IPS-NIHi7 (cell line): Measurements from ENCODE around the gene SLC39A6.
"Not testable (repeated sequence)": the region's sequence is repeated elsewhere in the genome, so short reads cannot be mapped to it uniquely, and the experiment has no call there.

Source experiments
- DNase-seq: peaks from one replicate; pipeline ENCODE4 v3.0.0; 2012; ENCODE audit warnings: mixed read lengths; ENCODE audit errors: extremely low spot score

Gene SLC39A6

DNA sequence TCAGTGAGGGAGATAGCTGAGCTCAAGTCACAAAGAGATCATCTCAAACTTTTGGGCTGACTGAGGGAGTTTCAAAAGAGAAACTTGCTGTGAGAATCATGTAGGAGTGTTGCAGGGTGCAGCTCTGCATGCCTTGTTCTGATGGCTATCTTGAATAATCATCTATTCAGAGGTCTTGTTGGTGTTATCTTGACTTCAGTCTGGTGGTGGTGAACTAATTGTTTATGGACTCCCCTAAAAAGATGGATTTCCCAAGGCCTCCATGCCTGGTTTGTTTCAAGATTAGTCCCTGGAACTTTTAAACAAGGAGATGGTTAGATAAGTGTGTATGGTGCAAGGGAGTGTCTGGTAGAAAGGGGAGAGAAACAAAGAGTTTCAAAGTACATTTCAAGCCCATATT, 29.8 kb downstream of the SLC39A6 start:
- no peak for DNase-seq

DNA sequence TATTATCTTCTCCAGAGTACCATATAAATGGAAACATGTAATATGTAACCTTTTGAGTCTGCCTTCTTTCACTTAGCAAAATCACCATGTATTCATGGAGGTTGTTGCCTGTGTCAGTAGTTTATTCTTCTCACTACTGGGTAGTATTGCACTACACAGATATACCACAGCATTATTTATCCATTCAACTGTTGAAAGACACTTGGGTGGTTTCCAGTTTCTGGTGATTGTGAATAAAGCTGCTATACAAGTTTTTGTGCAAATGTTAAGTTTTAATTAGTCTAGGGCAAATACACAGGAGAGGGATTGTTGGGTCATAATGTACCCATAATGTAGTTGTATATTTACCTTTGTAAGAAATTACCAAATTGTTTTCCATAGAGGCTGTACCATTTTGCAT, 32.2 kb downstream of the SLC39A6 start:
- DNase-seq = no peak

DNA sequence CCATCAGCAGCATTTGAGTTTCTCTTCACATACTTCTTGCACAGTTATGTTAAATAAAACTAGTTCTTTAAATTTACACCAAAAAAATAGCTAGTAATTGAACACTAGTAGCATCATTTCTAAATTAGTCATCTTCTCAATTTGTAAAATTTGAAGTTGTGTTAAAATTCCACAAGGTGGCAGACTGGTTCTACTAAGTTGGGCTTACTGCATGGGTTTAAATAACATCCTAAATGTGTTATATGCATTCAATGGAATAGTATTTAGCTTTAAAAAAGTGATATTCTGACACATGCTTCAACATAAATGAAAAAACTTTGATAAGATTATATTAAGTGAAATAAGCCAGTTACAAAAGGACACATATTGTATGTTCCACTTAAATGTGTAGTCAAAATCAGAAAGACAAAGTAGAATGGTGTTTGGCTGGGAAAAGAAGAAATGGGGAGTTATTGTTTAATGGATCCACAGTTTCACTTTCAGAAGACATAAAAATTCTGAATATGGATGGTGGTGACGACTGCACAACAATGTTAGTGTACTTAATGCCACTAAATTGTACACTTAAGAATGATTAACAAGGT, 33.1 kb downstream of the SLC39A6 start:
- DNase-seq = peak; percentile 23

DNA sequence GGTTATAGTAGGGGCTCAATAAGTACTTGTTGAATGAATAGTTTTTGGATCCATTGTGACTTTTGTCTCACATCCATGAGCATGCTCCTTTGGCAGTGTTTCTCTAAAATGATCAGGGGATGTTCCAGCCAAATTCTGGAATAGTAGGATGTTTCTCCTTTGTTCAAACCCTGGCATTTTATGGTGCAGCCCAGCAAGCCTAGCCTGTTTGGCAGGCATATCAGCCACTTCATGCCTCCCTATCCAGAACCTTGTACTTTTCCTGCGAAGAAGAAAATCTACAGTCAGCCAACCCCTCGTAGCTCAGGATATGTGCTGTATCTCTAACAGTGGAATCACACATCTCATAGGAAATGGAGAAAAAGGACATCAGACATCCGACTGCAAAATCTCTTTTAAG, 34.7 kb downstream of the SLC39A6 start:
- DNase-seq = no peak

DNA sequence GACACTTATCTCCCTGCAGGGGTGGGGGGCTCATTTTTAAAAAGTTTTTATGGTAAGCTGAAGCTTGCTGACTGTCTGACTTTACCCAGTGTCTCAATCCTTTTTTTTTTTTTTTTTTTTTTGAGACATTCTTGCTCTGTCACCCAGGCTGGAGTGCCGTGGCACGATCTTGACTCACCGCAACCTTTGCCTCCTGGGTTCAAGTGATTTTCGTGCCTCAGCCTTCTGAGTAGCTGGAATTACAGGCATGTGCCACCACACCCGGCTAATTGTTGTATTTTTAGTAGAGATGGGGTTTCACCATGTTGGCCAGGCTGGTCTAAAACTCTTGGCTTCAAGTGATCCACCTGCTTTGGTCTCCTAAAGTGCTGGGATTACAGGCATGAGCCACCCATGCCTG, 37.0 kb downstream of the SLC39A6 start:
- DNase-seq = not testable (repeated sequence)

DNA sequence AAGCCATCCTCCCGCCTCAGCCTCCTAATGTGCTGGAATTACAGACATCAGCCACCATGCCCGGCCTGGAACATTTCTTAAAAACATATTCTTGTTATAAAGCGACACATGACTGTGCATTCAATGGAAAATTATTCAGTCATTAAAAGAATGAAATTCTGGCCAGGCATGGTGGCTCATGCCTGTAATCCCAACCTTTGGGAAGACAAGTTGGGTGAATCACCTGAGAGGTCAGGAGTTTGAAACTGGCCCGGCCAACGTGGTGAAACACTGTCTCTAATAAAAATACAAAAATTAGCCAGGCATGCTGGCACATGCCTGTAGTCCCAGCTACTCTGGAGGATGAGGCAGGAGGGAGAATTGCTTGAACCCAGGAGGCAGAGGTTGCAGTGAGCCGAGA, 40.1 kb downstream of the SLC39A6 start:
- no peak for DNase-seq

DNA sequence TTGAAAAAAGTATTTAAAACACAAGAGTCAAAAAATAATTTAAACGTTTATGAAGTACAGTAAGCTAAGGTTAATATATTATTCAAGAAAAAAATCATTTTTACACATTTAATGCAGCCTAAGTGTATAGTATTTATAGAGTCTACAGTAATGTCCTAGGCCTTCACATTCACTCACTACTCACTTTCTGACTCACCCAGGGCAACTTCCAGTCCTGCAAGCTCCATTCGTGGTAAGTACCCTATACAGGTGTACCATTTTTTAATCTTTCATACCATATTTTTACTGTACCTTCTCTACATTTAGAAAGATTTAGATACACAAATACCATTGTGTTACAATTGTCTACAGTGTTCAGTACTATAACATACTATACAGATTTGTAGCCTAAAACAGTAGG, 40.9 kb downstream of the SLC39A6 start:
- DNase-seq = no peak

DNA sequence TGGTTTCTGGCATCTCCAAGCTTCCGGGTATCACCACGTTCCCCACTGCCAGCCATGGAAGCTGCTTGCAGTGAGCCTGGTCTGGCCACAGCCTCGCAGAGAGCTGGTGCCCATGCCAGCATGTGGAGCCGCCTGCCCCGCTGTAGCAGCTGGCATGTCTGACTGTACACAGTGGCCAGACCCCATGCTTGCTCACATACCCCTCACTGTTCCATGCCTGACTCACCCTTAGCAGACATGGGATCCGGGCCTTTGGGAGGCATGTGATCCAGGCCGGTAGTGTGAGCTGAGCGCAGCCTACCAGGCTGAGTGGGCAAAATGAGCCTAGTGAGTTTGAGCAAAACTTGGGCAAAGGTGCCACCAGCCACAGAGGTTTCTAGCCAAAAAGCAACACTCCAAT, 43.0 kb downstream of the SLC39A6 start:
- no peak for DNase-seq

DNA sequence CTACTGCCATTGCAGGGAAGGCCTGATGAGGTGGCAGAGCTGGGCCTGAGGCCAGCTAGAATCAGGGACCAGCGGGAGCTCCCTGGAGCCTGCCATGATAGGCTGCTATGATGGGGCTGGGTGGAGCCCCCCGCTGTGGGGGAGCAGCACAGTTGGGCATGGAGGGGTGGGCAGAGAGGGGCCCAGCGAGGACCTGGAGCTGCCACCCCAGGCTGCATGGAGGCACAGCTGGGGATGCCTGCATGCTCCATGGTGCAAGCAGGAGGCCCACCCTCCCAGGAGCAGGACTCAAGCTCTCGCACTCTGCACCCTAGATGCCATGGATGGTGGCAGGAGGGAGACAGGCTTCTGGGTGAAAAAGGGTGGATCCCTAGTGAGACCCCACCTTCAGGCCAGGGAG, 43.9 kb downstream of the SLC39A6 start:
- DNase-seq = no peak

DNA sequence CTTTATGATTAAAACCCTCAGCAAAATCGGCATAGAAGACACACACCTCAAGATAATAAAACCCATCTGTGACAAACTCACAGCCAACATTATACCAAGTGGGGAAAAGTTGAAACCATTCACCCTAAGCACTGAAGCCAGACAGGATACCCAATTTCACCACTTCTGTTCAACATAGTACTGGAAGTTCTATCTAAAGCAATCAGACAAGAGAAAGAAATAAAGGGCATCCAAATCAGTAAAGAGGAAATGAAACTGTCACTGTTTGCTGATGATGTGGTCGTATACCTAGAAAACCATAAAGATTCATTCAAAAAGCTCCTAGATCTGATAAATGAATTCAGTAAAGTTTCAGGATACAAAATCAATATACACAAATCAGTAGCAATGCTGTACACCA, 45.4 kb downstream of the SLC39A6 start:
- no peak for DNase-seq

DNA sequence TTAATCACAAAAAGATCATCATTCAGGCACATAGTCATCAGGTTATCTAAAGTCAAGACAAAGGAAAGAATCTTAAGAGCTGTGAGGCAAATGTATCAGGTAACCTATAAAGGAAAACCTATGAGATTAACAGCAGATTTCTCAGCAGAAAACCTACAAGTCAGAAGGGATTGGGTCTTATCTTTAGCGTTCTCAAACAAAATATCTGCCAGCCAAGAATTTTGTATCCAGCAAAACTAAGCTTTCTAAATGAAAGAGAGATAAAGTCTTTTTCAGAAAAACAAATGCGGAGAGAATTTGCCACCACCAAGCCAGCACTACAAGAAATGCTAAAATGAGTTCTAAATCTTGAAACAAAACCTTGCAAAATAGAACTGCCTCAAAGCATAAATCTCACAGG, 48.0 kb downstream of the SLC39A6 start:
- DNase-seq = not testable (repeated sequence)

DNA sequence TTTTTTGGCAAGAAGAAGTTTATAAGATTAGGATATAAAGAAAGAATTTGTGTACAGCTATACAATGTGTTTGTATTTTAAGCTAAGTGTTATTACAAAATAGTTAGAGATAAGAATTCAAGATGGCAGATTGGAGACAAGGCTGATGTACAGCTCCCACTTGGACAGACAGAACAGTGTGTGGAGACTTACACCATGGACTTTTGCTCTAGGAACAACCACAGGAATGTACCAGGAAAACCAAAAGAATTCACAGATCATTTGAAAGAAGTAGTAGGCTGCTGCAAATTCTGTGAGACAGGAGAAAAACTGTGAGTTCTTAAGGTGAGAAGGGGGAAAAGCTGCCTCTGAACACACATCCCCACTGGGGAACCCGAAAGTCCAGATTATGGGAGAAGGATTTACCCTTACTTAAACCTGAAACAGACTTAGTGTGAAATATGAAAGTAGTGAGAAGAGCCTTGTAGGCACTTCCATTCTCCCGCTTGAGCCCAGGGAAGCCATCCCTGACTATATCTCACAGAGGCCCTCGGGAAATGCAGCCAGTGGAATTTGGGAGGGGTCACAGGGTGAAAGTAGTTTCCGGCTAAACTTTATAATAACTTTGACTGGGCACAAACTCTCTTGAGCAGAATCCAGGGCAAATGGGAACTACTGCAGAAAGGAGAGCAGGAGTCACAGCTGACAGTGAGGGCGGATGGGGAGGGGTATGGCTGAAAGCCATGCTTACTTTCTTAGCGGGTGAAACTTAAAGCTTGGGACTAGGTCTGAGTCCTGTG, 50.2 kb downstream of the SLC39A6 start:
- no peak for DNase-seq

DNA sequence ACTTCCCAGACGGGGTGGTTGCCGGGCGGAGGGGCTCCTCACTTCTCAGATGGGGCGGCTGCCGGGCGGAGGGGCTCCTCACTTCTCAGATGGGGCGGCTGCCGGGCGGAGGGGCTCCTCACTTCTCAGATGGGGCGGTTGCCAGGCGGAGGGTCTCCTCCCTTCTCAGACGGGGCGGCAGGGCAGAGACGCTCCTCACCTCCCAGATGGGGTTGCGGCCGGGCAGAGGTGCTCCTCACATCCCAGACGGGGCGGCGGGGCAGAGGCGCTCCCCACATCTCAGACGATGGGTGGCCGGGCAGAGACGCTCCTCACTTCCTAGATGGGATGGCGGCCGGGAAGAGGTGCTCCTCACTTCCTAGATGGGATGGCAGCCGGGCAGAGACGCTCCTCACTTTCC, 51.4 kb downstream of the SLC39A6 start:
- not testable (repeated sequence) for DNase-seq

DNA sequence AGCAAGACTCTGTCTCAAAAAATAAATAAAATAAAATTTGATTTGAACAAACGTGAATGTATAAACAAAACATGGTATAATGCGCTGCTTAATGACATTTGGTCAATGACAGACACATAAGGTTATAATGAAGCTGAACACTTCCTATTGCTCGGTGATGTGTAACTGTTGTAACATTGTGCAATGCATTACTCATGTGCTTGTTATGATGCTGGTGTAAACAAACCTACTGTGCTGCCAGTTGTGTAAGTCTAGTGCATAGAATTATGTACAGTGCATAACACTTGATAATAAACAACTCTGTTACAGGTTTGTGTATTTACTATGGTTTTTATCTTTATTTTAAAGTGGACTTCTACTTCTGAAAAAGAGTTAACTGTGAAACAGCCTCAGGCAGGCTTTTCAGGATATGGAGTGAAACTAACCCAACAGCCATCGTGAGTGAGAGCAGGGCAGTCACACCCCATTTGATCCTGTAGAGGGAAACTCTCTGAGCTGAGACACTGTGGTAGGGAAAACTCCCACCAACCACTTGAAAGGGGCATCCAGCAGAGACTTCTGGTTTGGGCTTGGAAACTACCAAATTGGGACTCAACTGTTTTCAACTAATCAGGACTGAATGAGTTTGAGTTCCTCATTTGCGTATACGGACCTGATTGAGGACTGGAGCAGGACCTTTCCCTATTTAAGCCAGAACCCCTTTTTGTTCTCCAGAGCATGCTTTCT, 53.1 kb downstream of the SLC39A6 start:
- DNase-seq = no peak

DNA sequence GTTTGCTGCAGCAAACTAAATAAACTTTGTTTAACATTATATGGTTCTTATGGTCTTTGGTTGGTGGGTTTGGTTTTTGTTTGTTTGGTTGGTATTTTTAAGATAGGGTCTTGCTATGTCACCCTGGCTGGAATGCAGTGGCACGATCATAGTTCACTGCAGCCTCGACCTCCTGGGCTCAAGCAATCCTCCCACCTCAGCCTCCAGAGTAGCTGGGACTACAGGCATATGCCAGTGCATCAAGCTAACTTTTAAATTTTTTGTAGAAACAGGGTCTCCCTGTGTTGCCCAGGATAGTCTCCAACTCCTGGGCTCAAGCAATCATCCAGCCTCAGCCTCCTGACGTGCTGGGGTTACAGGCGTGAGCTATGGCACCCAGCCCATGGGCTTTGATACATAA, 54.7 kb downstream of the SLC39A6 start:
- no peak for DNase-seq

DNA sequence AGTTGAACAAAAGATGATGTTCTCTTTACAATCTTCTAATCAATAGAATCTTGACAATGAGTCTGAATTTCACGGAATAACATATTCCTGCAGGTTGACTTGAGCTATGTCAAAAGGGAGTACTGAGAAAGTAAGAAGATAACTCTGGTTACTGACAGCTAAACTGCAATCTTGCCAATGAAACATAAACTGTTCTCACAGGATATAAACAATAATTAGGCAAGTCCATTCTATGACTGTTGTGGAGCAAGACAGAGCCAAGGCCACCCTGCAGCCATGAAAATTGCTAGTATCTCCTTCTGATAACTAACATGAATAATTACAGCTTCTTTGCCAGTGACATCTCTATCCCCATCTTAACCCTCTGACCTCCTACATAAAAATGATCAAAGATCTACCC, 55.5 kb downstream of the SLC39A6 start:
- DNase-seq = no peak

DNA sequence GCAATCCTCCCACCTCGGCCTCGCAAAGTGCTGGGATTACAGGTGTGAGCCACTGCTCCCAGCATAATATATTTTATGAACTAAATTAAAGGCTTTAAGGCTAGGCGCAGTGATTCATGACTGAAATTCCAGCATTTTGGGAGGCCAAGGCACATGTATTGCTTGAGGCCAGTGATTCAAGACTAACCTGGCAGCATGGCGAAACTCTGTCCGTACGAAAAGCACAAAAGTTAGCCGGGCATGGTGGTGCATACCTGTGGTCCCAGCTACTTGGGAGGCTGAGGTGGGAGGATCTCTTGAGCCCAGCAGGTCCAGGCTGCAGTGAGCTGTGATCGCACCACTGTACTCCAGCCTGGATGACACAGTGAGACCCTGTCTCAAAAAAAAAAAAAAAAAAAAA, 56.7 kb downstream of the SLC39A6 start:
- DNase-seq = not testable (repeated sequence)

DNA sequence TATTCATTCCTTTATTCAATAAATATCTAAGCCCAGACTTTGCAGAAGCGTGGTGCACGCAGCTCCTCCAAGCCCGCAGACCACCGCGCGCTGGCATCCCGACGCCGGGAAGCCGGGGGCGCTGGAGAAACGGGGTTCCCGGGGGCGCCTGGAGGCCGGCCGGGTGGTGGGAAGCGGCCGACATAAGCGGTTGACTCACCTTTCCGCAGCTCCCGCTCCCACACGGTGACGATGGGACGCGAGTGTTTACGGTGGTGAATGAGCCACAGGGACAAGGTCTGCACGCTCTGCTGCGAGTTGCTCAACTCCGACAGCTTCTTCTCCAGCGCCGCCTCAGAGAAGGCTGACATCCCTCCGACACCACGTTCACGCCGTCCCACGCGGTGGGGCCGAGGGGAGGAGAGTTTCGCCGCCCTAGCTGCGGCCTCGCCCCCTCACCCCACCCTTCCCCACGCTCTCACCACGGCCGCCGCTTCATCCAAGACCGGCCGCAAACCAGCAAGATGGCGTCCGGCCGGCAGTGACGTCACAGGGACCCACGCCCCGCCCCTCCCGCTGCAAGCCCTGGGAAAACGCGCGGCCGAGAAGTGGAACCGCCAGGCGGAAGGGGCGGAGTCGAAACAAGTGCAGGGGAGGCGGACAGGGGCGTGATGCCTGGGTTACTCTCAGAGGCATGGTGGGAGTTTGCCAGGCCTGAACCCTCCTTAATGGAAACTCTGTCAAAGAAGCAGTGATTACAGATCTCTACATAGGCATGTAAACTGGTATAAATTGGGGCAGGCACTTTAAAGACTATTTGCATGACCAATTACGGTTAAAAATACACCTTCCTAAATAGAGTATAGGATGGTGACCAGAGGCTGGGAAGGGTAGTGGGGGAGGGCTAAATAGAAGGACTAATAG, 61.8 kb downstream of the SLC39A6 start, which contains the start of gene RPRD1A:
Gene RPRD1A (minus strand): TSS at position 505 of the 903 bp plus-strand sequence. CDS start 155 bp downstream, at position 350.
- DNase-seq = peak; percentile 100

DNA sequence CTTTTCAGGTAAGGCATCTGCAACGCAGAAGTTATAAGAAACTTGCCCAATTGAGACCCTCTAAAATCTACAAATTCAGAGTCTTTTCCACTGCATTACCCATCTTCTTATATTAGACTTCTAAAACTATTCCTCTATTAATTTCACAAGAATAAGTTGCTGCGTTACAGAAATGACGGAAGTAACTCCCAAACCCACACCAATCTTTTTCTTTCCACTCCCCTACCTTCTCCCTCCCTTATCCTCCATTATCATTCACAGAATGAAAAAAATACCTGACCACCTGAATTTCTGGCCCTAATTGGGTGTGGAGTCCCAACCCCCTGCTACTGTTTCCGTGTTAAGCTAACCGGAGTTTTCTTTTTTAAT, 62.5 kb downstream of the SLC39A6 start:
- no peak for DNase-seq

DNA sequence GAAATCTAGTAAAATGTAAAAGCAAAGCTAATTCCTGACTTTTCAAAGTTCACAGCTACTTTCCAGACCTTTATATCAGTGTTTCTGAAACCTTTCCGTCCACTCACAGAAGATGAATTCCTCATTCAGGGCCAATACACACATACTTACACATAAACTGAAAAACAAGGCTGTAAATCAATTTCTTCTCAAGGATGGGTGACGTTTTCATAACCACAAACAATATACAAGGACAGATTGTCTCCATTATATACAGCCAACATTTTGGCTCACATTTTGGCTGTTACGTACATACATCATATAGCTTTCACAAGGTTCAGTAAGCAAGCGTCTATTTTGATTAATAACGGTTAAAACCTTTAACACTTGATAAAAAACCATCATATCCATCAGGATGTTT, 63.1 kb downstream of the SLC39A6 start:
- no peak for DNase-seq

DNA sequence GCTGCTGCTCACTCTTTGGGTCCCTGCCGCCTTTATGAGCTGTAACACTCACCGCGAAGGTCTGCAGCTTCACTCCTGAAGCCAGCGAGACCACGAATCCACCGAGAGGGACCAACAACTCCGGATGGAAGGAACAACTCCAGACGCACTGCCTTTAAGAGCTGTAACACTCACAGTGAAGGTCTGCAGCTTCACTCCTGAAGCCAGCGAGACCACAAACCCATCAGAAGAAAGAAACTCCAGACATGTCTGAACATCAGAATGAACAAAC, 64.4 kb downstream of the SLC39A6 start:
- not testable (repeated sequence) for DNase-seq
